ENCODE results near the gene SIK3. TPM values are rescaled to one million over a fixed set of nuclear protein-coding genes. Genes with fewer than 3 reads are reported as not detected.

The SIK3 gene
- polyA plus RNA-seq (2011; rRNA removed) (9.0 and 12.6 TPM in 2 replicates), polyA minus RNA-seq (2011; rRNA and poly(A)+ RNA removed) (23.3 and 28.3 TPM in 2 replicates)

DNA sequence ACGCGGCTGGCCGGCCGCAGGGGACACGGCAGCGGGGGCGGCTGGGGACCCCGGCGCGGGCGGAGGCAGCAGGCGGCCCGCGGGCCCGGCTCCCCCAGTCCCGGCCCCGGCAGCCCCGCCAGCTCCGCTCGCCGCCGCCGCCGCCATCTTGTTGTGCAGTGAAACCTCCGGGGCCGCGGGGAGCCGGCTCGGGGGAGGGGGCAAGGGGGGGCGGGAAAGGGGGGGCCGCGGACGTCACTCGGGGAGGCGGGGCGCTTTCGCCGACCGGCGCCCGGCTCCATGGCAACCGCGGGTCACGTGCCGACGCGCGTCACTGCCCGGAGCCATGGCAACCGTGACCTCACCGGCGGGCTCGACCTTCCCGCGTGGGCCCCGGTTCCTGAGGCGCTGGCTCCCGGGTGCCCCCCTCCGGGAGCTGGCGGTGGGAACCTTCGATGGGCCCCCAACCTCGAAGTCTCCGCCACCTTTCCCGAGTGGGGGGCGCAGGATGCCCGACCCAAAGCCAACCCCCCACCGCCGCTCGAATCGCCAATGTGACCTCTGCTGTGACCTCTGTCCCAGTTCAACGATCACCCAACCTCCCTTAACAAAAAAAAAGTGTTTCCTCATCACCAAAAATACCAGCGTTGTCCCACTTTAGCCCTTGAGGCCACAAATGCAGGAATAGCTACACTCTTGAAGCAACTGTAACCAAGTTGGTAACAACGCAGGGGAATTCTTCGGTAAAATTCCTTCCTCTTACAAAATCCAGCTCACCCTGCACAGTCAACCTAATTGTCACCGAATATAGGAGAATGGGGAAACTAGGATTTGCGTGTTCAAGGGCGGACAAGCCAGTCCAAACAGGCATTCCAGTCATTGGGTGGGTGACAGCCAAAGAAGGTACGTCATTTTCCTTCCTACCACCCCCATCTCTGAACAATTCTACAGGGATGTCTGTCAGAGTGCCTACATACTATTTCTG, at the start of gene SIK3:
TSS of gene SIK3 (minus strand) at position 160 of the 964 bp plus-strand sequence. CDS start at position 147, 13 bp downstream.
- Histone ChIP-seq H3K27me3 (ENCODE audit: control insufficient read depth, insufficient read depth, low read length) (no peaks in the 10 kb centered on the region), H3K4me3 (ENCODE audit: low read depth, low read length) (peak within 1 kb of the TSS; percentile 78), H3K9me3 (ENCODE audit: control insufficient read depth, insufficient read depth, low read length) (no peaks in the 10 kb centered on the region), H3K27ac (ENCODE audit: low read depth, low read length) (peak within 1 kb of the TSS; percentile 91)
- TF ChIP-seq, protein P1, sequence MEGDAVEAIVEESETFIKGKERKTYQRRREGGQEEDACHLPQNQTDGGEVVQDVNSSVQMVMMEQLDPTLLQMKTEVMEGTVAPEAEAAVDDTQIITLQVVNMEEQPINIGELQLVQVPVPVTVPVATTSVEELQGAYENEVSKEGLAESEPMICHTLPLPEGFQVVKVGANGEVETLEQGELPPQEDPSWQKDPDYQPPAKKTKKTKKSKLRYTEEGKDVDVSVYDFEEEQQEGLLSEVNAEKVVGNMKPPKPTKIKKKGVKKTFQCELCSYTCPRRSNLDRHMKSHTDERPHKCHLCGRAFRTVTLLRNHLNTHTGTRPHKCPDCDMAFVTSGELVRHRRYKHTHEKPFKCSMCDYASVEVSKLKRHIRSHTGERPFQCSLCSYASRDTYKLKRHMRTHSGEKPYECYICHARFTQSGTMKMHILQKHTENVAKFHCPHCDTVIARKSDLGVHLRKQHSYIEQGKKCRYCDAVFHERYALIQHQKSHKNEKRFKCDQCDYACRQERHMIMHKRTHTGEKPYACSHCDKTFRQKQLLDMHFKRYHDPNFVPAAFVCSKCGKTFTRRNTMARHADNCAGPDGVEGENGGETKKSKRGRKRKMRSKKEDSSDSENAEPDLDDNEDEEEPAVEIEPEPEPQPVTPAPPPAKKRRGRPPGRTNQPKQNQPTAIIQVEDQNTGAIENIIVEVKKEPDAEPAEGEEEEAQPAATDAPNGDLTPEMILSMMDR (IDR thresholded peaks at IDR 0.05; ENCODE audit: low read depth, low read length), result peak; percentile 67
- ChIA-PET POLR2A (interaction anchor here (0.5 to 1.5 kb wide), 8 partner anchors 87 to 263 kb away, joined by 3 to 6 read pairs (median 3); no protein-coding TSS in a partner anchor), CTCF (interaction anchor here (0.6 to 5.5 kb wide), 22 partner anchors 9 to 312 kb away, joined by 3 to 54 read pairs (median 4); partner anchors contain the start of gene APOA5)
- DNase-seq (ENCODE audit: low read depth, low spot score), result peak; percentile 83

DNA sequence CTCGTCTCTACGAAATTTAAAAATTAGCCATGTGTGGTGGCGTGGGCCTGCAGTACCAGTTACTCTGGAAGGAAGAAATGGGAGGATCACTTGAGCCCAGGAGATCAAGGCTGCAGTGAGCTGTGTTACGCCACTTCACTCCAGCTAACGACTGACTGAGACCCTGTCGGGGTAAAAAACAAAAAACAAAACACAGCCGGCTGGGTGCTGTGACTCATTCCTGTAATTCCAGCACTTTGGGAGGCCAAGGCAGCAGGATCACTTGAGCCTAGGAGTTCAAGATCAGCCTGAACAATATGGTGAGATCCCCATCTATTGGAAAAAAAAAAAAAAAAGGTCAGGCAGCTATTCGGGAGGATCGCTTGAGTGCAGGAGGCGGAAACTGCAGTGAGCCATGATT, 48.3 kb upstream of the SIK3 start:
- no peak for DNase-seq (ENCODE audit: low read depth, low spot score)
- POLR2A ChIA-PET, result interaction anchor here (0.7 to 1.2 kb wide), 5 partner anchors 13 to 80 kb away, joined by 3 to 7 read pairs (median 4); no protein-coding TSS in a partner anchor
- H3K4me3 ChIP-seq (ENCODE audit: low read depth, low read length), result no peak overlapping the region; the same call in 1 of the 2 replicates
- TF ChIP-seq, protein P1 (IDR thresholded peaks at IDR 0.05; ENCODE audit: low read depth, low read length), result no peak
- no peak overlapping the region for H3K27ac ChIP-seq (ENCODE audit: low read depth, low read length)
- CTCF ChIA-PET, result interaction anchor here (0.7 to 1.5 kb wide), 4 partner anchors 14 to 266 kb away, joined by 3 to 9 read pairs (median 3); no protein-coding TSS in a partner anchor
- no peaks in the 10 kb centered on the region for H3K27me3 ChIP-seq (ENCODE audit: control insufficient read depth, insufficient read depth, low read length)
- H3K9me3 ChIP-seq (ENCODE audit: control insufficient read depth, insufficient read depth, low read length), result no peaks in the 10 kb centered on the region

DNA sequence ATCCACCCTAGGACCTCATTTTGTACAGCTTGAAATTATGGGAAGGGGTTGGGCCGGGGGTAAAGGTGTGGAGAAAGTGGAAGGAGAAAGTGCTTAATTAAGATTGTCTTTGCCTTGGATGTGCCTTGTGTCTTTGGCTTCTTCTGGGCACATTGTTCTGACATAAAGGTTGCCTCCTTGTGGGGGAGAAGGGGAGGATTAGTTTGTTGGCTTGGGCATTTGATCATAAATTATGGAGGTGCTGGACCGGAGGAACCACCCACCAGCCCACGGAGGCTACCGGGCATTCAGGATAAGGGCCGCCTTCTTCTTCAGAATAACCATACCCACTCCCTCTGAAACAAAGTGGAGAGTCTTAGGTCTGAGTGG, 47.1 kb upstream of the SIK3 start:
- Histone ChIP-seq H3K4me3 (ENCODE audit: low read depth, low read length) (peak overlapping the region; percentile 95), H3K27ac (ENCODE audit: low read depth, low read length) (peak overlapping the region; percentile 82), H3K9me3 (ENCODE audit: control insufficient read depth, insufficient read depth, low read length) (no peaks in the 10 kb centered on the region), H3K27me3 (ENCODE audit: control insufficient read depth, insufficient read depth, low read length) (no peaks in the 10 kb centered on the region)
- no peak for DNase-seq (ENCODE audit: low read depth, low spot score)
- TF ChIP-seq, protein P1 (IDR thresholded peaks at IDR 0.05; ENCODE audit: low read depth, low read length), result peak; percentile 36
- CTCF ChIA-PET, result interaction anchor here (0.7 to 2.9 kb wide), 7 partner anchors 33 to 358 kb away, joined by 3 to 14 read pairs (median 3); partner anchors contain the start of genes APOA5 and SIDT2
- POLR2A ChIA-PET, result interaction anchor here (0.7 to 2.8 kb wide), 4 partner anchors 16 to 34 kb away, joined by 3 to 18 read pairs (median 6); partner anchors contain the start of gene SIDT2

DNA sequence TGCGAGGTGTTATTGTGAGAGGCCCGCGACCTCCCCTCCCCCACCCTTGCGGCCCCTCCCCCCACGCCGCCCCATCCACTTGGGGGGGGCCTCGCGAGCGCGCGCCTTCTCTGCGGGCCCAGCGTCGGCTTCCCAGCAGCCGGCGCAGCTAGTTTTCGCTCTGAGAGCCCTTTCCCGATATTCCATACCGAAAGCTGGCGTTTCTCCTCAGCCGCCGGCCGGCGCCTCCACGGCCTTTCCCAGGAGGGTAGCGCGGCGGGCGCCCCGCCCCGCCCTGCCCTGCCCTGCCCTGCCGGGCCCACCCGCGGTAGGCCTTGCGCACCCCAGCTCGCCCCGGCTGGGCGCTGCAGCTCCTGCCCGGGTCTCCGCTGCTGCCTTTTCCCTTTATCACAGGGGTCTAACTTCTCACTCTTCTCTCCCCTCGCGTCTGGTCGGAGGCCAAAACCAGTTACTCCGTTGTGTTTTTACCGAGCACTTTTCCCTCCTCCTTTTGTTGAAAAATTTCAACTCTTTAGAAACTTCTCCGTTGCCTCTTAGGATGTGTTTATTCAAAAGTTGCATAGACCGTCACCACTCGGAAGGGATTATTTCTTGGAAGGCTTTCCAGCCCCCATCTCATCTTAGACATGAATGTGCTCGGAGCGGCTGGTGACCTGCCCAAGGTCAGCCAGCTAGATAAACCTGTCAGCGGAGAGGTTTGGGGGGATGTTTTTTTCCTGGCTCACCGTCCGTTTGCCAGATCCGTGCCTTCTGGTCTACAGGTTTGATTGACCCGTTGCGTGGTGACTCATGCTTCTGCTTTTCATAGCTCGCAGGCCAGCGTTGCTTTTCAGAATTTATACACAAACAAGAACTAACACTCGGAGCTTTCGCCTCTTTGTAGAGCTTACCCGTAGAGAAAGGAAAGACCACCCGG, 46.5 kb upstream of the SIK3 start:
- H3K9me3 ChIP-seq (ENCODE audit: control insufficient read depth, insufficient read depth, low read length), result no peaks in the 10 kb centered on the region

More for the DNA sequence above, 46.5 kb upstream of the SIK3 start:
- POLR2A ChIA-PET, result interaction anchor here (0.6 to 2.8 kb wide), 11 partner anchors 16 to 357 kb away, joined by 3 to 18 read pairs (median 4); partner anchors contain the start of genes SIDT2, TAGLN and ZPR1
- TF ChIP-seq, protein P1 (IDR thresholded peaks at IDR 0.05; ENCODE audit: low read depth, low read length), result no peak
- DNase-seq (ENCODE audit: low read depth, low spot score), result peak; percentile 56
- Histone ChIP-seq H3K27me3 (ENCODE audit: control insufficient read depth, insufficient read depth, low read length) (no peaks in the 10 kb centered on the region), H3K27ac (ENCODE audit: low read depth, low read length) (peak overlapping the region; percentile 82), H3K4me3 (ENCODE audit: low read depth, low read length) (peak overlapping the region; percentile 95)
- CTCF ChIA-PET, result interaction anchor here (1.0 to 2.9 kb wide), 7 partner anchors 34 to 354 kb away, joined by 3 to 14 read pairs (median 4); partner anchors contain the start of genes APOA5 and SIDT2
